Upper lobe of right lung (tissue), 1 donor: ENCODE results near the gene ACE. TPM values are rescaled to one million over a fixed set of nuclear protein-coding genes. Genes with fewer than 3 reads are reported as not detected.

Experiments
- ATAC-seq: fragments of 200-7000 bp; cut with Tn5 transposase; one replicate; pipeline ENCODE4 v1.9.1; 2020; ENCODE audit warnings: mild to moderate bottlenecking, moderate library complexity
- DNase-seq: peaks from one replicate; pipeline ENCODE4 v3.0.0-alpha.2; 2020
- H3K27ac ChIP-seq: fragments of 200-600 bp; one replicate; pipeline ENCODE4 v1.8.0; 2022
- H3K27me3 ChIP-seq: fragments of 200-600 bp; one replicate; pipeline ENCODE4 v1.8.0; 2022; ENCODE audit warnings: mild to moderate bottlenecking
- H3K36me3 ChIP-seq: fragments of 200-600 bp; one replicate; pipeline ENCODE4 v1.8.0; 2022
- H3K4me1 ChIP-seq: fragments of 200-600 bp; one replicate; pipeline ENCODE4 v1.8.0; 2022
- H3K4me3 ChIP-seq: fragments of 200-600 bp; one replicate; pipeline ENCODE4 v1.8.0; 2022; ENCODE audit warnings: mild to moderate bottlenecking
- H3K9me3 ChIP-seq: fragments of 200-600 bp; one replicate; pipeline ENCODE4 v1.8.0; 2022
- intact Hi-C: fragments of 100-400 bp; cut with DNase I; formaldehyde crosslinking; loops from one replicate; pipeline ENCODE4 v1.11.0; 2022
- total RNA-seq: library from RNA; stranded (reverse); fragmentation: NEBNext Ultra II Directional; extraction: Animal tissue kit (Norgen Biotek cat#: 25700); gene quantifications from one replicate; pipeline ENCODE4 v1.2.1, GENCODE V29; 2021
- TF ChIP-seq, protein P1 (sequence below): fragments of 200-600 bp; IDR thresholded peaks from one replicate; pipeline ENCODE4 v1.8.0; 2022; ENCODE audit warnings: antibody characterized with exemption
- donor health status: DM: no; HTN: yes; CAD: no; lungs with severe emphysema.

The ACE gene
- total RNA-seq, 1 donor from 2014 or later: 64.1 TPM

DNA sequence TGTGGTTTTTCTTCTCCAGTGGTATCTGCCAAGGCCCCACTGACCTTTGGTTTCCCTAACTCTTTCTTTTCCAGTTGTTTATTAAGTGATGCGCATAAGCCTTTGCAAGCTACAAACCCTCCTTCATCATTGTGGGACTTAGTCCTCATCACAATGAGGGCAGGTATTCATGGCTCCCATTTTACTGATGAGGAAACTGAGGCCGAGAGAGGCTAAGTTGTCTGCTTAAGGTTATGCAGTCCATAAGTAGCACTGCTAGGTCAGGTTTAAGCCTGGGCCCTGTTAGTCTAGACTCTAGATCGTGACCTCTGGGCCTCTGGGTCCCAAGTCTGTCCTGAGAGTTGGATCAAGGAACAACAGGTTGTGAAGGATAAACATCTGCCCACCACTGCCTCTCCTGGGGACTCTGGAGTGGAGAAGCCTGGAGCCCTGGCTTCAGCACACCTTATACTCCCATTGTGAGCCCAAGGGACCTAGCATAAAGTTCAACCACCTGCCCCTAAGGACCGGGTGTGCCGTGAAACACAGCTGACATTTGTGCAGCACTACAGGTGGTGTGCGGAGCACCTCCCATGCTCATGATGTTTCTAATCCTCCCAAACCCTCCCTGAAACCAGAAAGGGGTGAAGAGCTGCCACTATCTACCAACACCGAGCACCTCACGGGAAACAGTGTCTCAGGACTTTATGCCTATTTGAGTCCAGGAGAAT, 41.1 kb downstream of the ACE start:
- no peaks in the 10 kb centered on the region for H3K9me3 ChIP-seq
- TF ChIP-seq, protein P1, sequence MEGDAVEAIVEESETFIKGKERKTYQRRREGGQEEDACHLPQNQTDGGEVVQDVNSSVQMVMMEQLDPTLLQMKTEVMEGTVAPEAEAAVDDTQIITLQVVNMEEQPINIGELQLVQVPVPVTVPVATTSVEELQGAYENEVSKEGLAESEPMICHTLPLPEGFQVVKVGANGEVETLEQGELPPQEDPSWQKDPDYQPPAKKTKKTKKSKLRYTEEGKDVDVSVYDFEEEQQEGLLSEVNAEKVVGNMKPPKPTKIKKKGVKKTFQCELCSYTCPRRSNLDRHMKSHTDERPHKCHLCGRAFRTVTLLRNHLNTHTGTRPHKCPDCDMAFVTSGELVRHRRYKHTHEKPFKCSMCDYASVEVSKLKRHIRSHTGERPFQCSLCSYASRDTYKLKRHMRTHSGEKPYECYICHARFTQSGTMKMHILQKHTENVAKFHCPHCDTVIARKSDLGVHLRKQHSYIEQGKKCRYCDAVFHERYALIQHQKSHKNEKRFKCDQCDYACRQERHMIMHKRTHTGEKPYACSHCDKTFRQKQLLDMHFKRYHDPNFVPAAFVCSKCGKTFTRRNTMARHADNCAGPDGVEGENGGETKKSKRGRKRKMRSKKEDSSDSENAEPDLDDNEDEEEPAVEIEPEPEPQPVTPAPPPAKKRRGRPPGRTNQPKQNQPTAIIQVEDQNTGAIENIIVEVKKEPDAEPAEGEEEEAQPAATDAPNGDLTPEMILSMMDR: no peak
- no peak for DNase-seq
- no peaks in the 10 kb centered on the region for H3K36me3 ChIP-seq
- ATAC-seq: no peak
- H3K27ac ChIP-seq: no peak overlapping the region
- intact Hi-C loops: no loop called here
- H3K27me3 ChIP-seq: no peaks in the 10 kb centered on the region
- no peaks in the 10 kb centered on the region for H3K4me1 ChIP-seq
- no peak overlapping the region for H3K4me3 ChIP-seq

DNA sequence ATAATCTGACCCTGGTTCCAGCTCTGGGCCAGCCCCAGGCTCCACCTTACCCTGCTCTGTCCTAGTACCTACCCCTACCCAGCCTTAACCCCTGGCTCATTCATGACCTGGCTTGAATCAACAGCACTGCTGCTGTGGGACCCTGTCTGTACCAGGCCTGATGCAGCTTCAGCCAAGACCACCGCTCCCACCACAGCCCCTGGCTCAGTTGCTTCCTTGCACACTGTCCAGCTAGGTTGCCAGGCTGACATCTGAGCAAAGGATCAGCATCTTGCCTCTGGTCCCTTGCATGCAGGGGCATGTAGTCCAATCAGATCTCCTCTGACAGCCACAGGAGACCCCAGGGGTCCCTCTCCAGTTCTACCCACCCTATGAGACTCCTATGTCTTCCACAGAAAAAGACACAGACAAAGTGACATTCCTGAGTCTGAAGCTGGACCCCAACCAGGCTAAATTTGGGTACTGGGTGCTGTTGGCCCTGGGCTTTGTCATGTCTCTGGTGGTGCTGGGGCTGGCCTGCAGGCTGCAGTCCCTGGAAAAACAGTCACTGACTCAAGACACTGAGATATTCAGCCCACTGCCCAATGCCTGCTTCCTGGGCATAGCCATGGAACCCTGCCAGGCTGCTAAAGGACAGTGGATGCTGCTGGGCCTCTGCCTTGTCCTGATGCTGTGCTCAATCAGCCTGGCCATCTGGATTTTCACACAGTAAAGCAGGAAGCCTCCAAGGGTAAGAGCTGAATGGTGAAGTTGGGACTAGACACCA, 42.4 kb downstream of the ACE start:
- no peaks in the 10 kb centered on the region for H3K36me3 ChIP-seq
- no peaks in the 10 kb centered on the region for H3K9me3 ChIP-seq
- intact Hi-C loops: no loop called here
- no peak overlapping the region for H3K4me3 ChIP-seq
- H3K27me3 ChIP-seq: peaks cover 3% of the 10 kb centered on the region
- DNase-seq (no peak), ATAC-seq (no peak)
- H3K27ac ChIP-seq: no peak overlapping the region
- TF ChIP-seq, protein P1: no peak
- H3K4me1 ChIP-seq: no peaks in the 10 kb centered on the region

DNA sequence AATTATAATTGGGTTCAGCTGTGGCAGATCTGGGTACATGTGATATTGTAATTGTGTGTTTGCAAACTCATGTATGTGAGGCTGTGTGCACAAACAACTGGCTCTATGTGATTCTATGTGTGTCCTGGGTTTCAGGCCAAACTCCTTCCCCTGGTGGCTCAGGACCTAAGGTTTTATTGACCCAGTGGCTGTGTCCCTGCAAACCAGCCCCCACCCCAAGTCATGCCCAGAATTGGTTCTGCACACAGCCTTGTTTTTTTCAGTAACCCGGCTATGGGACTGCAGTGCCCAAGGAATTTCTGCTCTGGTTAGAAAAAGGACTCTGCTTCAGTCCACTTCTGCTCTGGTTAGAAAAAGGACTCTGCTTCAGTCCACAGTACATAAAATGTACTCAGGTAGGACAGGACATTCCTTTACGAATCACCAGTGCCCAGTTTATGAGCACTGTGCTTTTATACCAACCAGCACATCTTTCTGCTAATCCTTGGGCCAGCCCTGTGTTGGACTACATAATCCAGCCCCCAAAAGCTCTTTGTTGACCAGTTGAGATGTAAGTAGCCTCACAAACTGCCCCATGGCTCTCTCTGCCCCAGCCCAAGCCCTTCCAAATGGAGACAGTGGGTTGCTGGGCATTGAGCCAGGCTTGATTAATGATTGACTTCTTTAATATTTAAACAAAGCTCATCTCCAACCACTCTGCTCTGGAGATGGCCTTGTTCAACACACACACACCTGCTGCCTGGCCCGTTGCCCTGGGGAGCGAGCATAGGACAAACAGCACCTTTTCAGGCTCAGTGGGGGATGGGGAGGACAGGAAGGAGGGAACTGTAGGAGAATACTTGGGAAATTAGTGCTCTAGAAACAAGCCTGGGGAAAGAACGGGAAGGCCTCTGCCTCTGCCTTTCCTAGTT, 43.4 kb downstream of the ACE start:
- ATAC-seq: no peak
- intact Hi-C loops: no loop called here

DNA sequence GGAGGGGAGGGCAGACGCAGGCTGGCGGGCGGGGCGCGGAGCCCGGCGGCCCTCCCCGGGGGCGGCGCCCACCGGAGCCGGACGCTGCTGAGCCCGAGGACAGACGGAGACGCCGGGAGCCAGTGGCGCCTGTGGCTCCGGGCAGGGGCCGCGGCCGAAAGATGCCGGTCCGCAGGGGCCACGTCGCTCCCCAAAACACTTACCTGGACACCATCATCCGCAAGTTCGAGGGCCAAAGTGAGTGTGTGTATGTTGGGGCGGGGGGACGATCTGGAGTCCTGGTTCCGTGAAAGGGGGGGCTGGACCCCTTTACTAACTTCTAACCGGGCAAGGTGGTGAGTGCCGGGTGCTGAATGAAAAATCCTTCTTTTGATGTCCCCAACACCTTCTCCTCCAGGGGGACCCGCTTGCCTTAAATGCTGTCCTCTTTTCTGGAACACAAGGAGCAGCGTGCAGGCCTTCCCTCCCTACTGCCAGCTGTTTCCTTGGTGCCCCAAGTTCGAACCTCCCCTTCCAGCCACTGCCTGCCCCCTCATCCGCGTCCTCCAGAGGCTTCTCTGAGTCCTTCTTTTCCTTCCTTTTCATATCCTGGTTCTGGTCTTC, 46.5 kb downstream of the ACE start, which contains the start of gene KCNH6:
TSS of gene KCNH6 (plus strand) at position 106 of the 603 bp plus-strand sequence. CDS start at position 162, 56 bp downstream.
- no peaks in the 10 kb centered on the region for H3K9me3 ChIP-seq
- DNase-seq (no peak), ATAC-seq (no peak)
- no peaks in the 10 kb centered on the region for H3K4me1 ChIP-seq
- intact Hi-C loops: no loop called here
- H3K36me3 ChIP-seq: no peaks in the 10 kb centered on the region
- no peak within 1 kb of the TSS for H3K27ac ChIP-seq
- TF ChIP-seq, protein P1: no peak
- peaks cover 11% of the 10 kb centered on the region for H3K27me3 ChIP-seq
- no peak within 1 kb of the TSS for H3K4me3 ChIP-seq

More for the DNA sequence above, 43.4 kb downstream of the ACE start:
- Histone ChIP-seq H3K4me3 (no peak overlapping the region), H3K9me3 (no peaks in the 10 kb centered on the region), H3K4me1 (no peaks in the 10 kb centered on the region), H3K27ac (no peak overlapping the region), H3K27me3 (peaks cover 10% of the 10 kb centered on the region), H3K36me3 (no peaks in the 10 kb centered on the region)
- TF ChIP-seq, protein P1: no peak
- DNase-seq: no peak

GRCh38 chr17:63524051-63524450, 47.2 kb downstream of the ACE start:
- intact Hi-C loops: no loop called here
- Histone ChIP-seq H3K27me3 (peaks cover 11% of the 10 kb centered on the region), H3K9me3 (no peaks in the 10 kb centered on the region), H3K4me1 (no peaks in the 10 kb centered on the region), H3K4me3 (no peak overlapping the region), H3K36me3 (no peaks in the 10 kb centered on the region), H3K27ac (no peak overlapping the region)
- DNase-seq: no peak
- ATAC-seq: no peak
- TF ChIP-seq, protein P1: no peak
